ENCODE measurements around the gene FAM131C.
"Not testable (repeated sequence)": the region's sequence is repeated elsewhere in the genome, so short reads cannot be mapped to it uniquely, and the experiment has no call there.

FAM131C gene

GRCh38 chr1:16107039-16107438 is 33.6 kb upstream of the FAM131C start:
- in situ Hi-C loops (cut with MboI; ENCODE audit: low sequenced_read_pairs): not testable (repeated sequence)

- in situ Hi-C loops (cut with MboI; ENCODE audit: low sequenced_read_pairs): no loop called here
Measured at GRCh38 chr1:16101623-16102022, 28.2 kb upstream of the FAM131C start.

GRCh38 chr1:16099412-16099811 is 26.0 kb upstream of the FAM131C start:
- in situ Hi-C loops (cut with MboI; ENCODE audit: low sequenced_read_pairs): loop anchor here (25.0 kb wide), 1 partner anchor 263 kb away; the partner anchor contains the start of genes FBXO42 and SZRD1

GRCh38 chr1:16095447-16095846 is 22.0 kb upstream of the FAM131C start:
- in situ Hi-C loops (cut with MboI; ENCODE audit: low sequenced_read_pairs): loop anchor here (25.0 kb wide), 1 partner anchor 267 kb away; the partner anchor contains the start of genes FBXO42 and SZRD1

GRCh38 chr1:16094453-16095158 is 21.2 kb upstream of the FAM131C start:
- in situ Hi-C loops (cut with MboI; ENCODE audit: low sequenced_read_pairs): loop anchor here (25.0 kb wide), 1 partner anchor 268 kb away; the partner anchor contains the start of genes FBXO42 and SZRD1

- in situ Hi-C loops (cut with MboI; ENCODE audit: low sequenced_read_pairs): loop anchor here (25.0 kb wide), 1 partner anchor 269 kb away; the partner anchor contains the start of genes FBXO42 and SZRD1
Measured at GRCh38 chr1:16093611-16094010, 20.2 kb upstream of the FAM131C start.

GRCh38 chr1:16092923-16093511 is 19.6 kb upstream of the FAM131C start:
- in situ Hi-C loops (cut with MboI; ENCODE audit: low sequenced_read_pairs): loop anchor here (25.0 kb wide), 1 partner anchor 269 kb away; the partner anchor contains the start of genes FBXO42 and SZRD1

GRCh38 chr1:16092097-16092922 is 18.9 kb upstream of the FAM131C start:
- in situ Hi-C loops (cut with MboI; ENCODE audit: low sequenced_read_pairs): loop anchor here (25.0 kb wide), 1 partner anchor 270 kb away; the partner anchor contains the start of genes FBXO42 and SZRD1

- in situ Hi-C loops (cut with MboI; ENCODE audit: low sequenced_read_pairs): loop anchor here (25.0 kb wide), 1 partner anchor 271 kb away; the partner anchor contains the start of genes FBXO42 and SZRD1
Measured at GRCh38 chr1:16091296-16091695, 17.8 kb upstream of the FAM131C start.

- in situ Hi-C loops (cut with MboI; ENCODE audit: low sequenced_read_pairs): loop anchor here (25.0 kb wide), 1 partner anchor 272 kb away; the partner anchor contains the start of genes FBXO42 and SZRD1
Measured at GRCh38 chr1:16090076-16090826, 16.8 kb upstream of the FAM131C start.

GRCh38 chr1:16088996-16089395 is 15.5 kb upstream of the FAM131C start:
- in situ Hi-C loops (cut with MboI; ENCODE audit: low sequenced_read_pairs): loop anchor here (25.0 kb wide), 1 partner anchor 273 kb away; the partner anchor contains the start of genes FBXO42 and SZRD1

- in situ Hi-C loops (cut with MboI; ENCODE audit: low sequenced_read_pairs): loop anchor here (25.0 kb wide), 1 partner anchor 274 kb away; the partner anchor contains the start of genes FBXO42 and SZRD1
Measured at GRCh38 chr1:16088351-16088911, 15.0 kb upstream of the FAM131C start.

GRCh38 chr1:16087733-16088132 is 14.3 kb upstream of the FAM131C start:
- in situ Hi-C loops (cut with MboI; ENCODE audit: low sequenced_read_pairs): loop anchor here (25.0 kb wide), 1 partner anchor 275 kb away; the partner anchor contains the start of genes FBXO42 and SZRD1

GRCh38 chr1:16085522-16085921 is 12.1 kb upstream of the FAM131C start:
- in situ Hi-C loops (cut with MboI; ENCODE audit: low sequenced_read_pairs): loop anchor here (25.0 kb wide), 1 partner anchor 277 kb away; the partner anchor contains the start of genes FBXO42 and SZRD1

- in situ Hi-C loops (cut with MboI; ENCODE audit: low sequenced_read_pairs): loop anchor here (5.0 to 25.0 kb wide), 2 partner anchors 104 to 279 kb away; partner anchors contain the start of genes FBXO42 and SZRD1
Measured at GRCh38 chr1:16083486-16083885, 10.0 kb upstream of the FAM131C start.

- in situ Hi-C loops (cut with MboI; ENCODE audit: low sequenced_read_pairs): loop anchor here (5.0 to 25.0 kb wide), 2 partner anchors 105 to 280 kb away; partner anchors contain the start of genes FBXO42 and SZRD1
Measured at GRCh38 chr1:16082283-16083038, 9.0 kb upstream of the FAM131C start.

GRCh38 chr1:16081636-16082035 is 8.2 kb upstream of the FAM131C start:
- in situ Hi-C loops (cut with MboI; ENCODE audit: low sequenced_read_pairs): loop anchor here (5.0 to 25.0 kb wide), 2 partner anchors 106 to 281 kb away; partner anchors contain the start of genes FBXO42 and SZRD1

GRCh38 chr1:16080422-16081150 is 7.1 kb upstream of the FAM131C start:
- in situ Hi-C loops (cut with MboI; ENCODE audit: low sequenced_read_pairs): loop anchor here (5.0 to 25.0 kb wide), 2 partner anchors 107 to 282 kb away; partner anchors contain the start of genes FBXO42 and SZRD1

All from HL-60/S4 (cell line).